Measurements from ENCODE around the gene AKT3.

AKT3 gene

GRCh38 chr1:243731974-243732625 lies 117.9 kb downstream of the AKT3 start:
- DNase-seq (ENCODE audit: insufficient read length, low spot score) (no peak), FAIRE-seq (no peak)
- TF ChIP-seq POLR2AphosphoS5 (IDR thresholded peaks at IDR 0.05; ENCODE audit: low read depth, low read length): no peak
- TF ChIP-seq TAF1 (IDR thresholded peaks at IDR 0.05; ENCODE audit: low read depth, low read length): no peak
- no peak for TF ChIP-seq PAX5 (IDR thresholded peaks at IDR 0.05; ENCODE audit: insufficient read depth, low read length, severe bottlenecking)
- TF ChIP-seq POU2F2 (IDR thresholded peaks at IDR 0.05; ENCODE audit: low read depth, low read length): no peak
- no peak for TF ChIP-seq SPI1 (IDR thresholded peaks at IDR 0.05; ENCODE audit: low read depth, low read length)
- TF ChIP-seq POLR2A (IDR thresholded peaks at IDR 0.05; ENCODE audit: low read depth, low read length): no peak

DNA sequence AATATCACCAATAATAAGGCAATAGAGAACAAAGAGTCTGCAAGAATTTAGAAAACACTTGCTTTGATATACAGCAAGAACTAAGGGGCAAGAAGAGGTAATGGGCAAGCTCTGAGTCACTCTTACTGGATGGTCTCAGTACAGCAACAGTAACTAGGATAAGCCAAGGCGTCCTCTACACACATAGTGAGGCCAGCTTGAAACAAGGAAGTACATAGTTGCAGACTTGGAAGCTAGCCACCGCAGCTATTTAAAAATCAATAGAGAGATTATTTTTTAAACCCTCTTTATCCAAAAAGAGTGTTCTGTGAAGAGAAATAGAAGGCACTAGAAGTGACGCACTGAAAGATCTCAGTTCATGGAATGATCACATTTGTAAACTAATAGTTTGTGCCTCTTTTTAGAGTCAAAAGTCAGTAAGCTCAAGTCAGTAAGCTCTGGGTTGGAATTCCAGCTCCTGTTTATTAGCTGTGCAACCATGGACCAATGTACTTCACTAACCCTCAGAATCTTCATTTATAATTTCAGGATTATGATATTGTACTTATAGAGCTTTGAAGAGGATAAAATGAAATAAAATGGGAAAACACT lies 118.6 kb downstream of the AKT3 start:
- DNase-seq (ENCODE audit: insufficient read length, low spot score) (no peak), FAIRE-seq (no peak)
- TF ChIP-seq POU2F2 (IDR thresholded peaks at IDR 0.05; ENCODE audit: low read depth, low read length): no peak
- no peak for TF ChIP-seq SPI1 (IDR thresholded peaks at IDR 0.05; ENCODE audit: low read depth, low read length)
- no peak for TF ChIP-seq POLR2AphosphoS5 (IDR thresholded peaks at IDR 0.05; ENCODE audit: low read depth, low read length)
- TF ChIP-seq POLR2A (IDR thresholded peaks at IDR 0.05; ENCODE audit: low read depth, low read length): no peak
- TF ChIP-seq TAF1 (IDR thresholded peaks at IDR 0.05; ENCODE audit: low read depth, low read length): no peak
- TF ChIP-seq PAX5 (IDR thresholded peaks at IDR 0.05; ENCODE audit: insufficient read depth, low read length, severe bottlenecking): no peak

- no peak for TF ChIP-seq SPI1 (IDR thresholded peaks at IDR 0.05; ENCODE audit: low read depth, low read length)
- no peak for TF ChIP-seq POU2F2 (IDR thresholded peaks at IDR 0.05; ENCODE audit: low read depth, low read length)
- TF ChIP-seq TAF1 (IDR thresholded peaks at IDR 0.05; ENCODE audit: low read depth, low read length): no peak
- no peak for TF ChIP-seq POLR2A (IDR thresholded peaks at IDR 0.05; ENCODE audit: low read depth, low read length)
- TF ChIP-seq PAX5 (IDR thresholded peaks at IDR 0.05; ENCODE audit: insufficient read depth, low read length, severe bottlenecking): no peak
- no peak for TF ChIP-seq POLR2AphosphoS5 (IDR thresholded peaks at IDR 0.05; ENCODE audit: low read depth, low read length)
- FAIRE-seq (no peak), DNase-seq (ENCODE audit: insufficient read length, low spot score) (no peak)
Measured at GRCh38 chr1:243730487-243731150, 119.4 kb downstream of the AKT3 start.

DNA sequence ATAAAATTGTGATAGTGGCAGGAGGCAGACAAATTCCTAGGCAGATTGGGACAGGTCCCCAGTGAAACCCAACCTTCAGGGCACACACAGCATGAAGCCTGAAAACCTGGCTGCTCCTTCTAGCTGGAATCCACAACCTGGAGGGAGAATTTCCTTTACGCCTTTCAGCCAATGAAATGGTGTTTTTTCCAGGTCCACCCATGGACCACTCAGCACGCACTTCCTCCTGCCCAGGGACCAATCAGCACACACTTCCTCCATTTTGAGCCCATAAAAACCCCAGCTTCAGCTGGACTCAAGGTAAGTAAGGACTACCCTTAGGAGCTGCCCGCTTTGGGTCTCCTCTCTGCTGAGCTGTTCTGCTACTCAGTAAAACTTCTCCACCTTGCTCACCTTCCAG lies 120.1 kb downstream of the AKT3 start:
- no peak for DNase-seq (ENCODE audit: insufficient read length, low spot score)
- TF ChIP-seq TAF1 (IDR thresholded peaks at IDR 0.05; ENCODE audit: low read depth, low read length) (no peak), POLR2A (IDR thresholded peaks at IDR 0.05; ENCODE audit: low read depth, low read length) (no peak), PAX5 (IDR thresholded peaks at IDR 0.05; ENCODE audit: insufficient read depth, low read length, severe bottlenecking) (no peak), SPI1 (IDR thresholded peaks at IDR 0.05; ENCODE audit: low read depth, low read length) (no peak), POU2F2 (IDR thresholded peaks at IDR 0.05; ENCODE audit: low read depth, low read length) (no peak), POLR2AphosphoS5 (IDR thresholded peaks at IDR 0.05; ENCODE audit: low read depth, low read length) (no peak)
- no peak for FAIRE-seq

GRCh38 chr1:243727503-243728203 lies 122.4 kb downstream of the AKT3 start:
- DNase-seq (ENCODE audit: insufficient read length, low spot score) (no peak), FAIRE-seq (peak; percentile 94)
- no peak for TF ChIP-seq PAX5 (IDR thresholded peaks at IDR 0.05; ENCODE audit: insufficient read depth, low read length, severe bottlenecking)
- no peak for TF ChIP-seq POU2F2 (IDR thresholded peaks at IDR 0.05; ENCODE audit: low read depth, low read length)
- TF ChIP-seq TAF1 (IDR thresholded peaks at IDR 0.05; ENCODE audit: low read depth, low read length): no peak
- TF ChIP-seq SPI1 (IDR thresholded peaks at IDR 0.05; ENCODE audit: low read depth, low read length): peak; percentile 97
- TF ChIP-seq POLR2AphosphoS5 (IDR thresholded peaks at IDR 0.05; ENCODE audit: low read depth, low read length): no peak

GRCh38 chr1:243726806-243727502 lies 123.1 kb downstream of the AKT3 start:
- FAIRE-seq: peak; percentile 90
- no peak for TF ChIP-seq POU2F2 (IDR thresholded peaks at IDR 0.05; ENCODE audit: low read depth, low read length)
- no peak for TF ChIP-seq TAF1 (IDR thresholded peaks at IDR 0.05; ENCODE audit: low read depth, low read length)
- TF ChIP-seq PAX5 (IDR thresholded peaks at IDR 0.05; ENCODE audit: insufficient read depth, low read length, severe bottlenecking): no peak
- TF ChIP-seq POLR2AphosphoS5 (IDR thresholded peaks at IDR 0.05; ENCODE audit: low read depth, low read length): no peak
- TF ChIP-seq SPI1 (IDR thresholded peaks at IDR 0.05; ENCODE audit: low read depth, low read length): no peak
- no peak for TF ChIP-seq POLR2A (IDR thresholded peaks at IDR 0.05; ENCODE audit: low read depth, low read length)

DNA sequence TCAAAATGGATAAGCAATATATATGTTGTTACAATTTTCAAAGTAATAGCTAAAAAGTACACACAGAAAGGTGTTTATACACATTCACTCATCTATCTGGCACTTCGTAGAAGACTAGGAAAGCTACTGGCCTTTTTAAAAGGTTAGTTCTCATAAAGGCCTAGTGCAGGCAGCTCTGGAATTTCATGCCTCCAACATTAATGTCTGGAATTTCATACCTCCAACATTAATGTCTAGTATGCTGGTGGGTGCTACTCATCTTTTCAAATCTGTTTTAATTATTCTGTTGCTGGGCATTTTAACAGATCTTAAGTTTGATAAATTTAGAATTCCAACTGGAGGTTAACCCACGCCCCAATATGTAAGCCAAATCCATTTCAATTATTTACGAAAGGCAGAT lies 124.2 kb downstream of the AKT3 start:
- no peak for DNase-seq (ENCODE audit: insufficient read length, low spot score)
- TF ChIP-seq PAX5 (IDR thresholded peaks at IDR 0.05; ENCODE audit: insufficient read depth, low read length, severe bottlenecking): no peak
- no peak for TF ChIP-seq TAF1 (IDR thresholded peaks at IDR 0.05; ENCODE audit: low read depth, low read length)
- no peak for TF ChIP-seq POLR2A (IDR thresholded peaks at IDR 0.05; ENCODE audit: low read depth, low read length)
- TF ChIP-seq POU2F2 (IDR thresholded peaks at IDR 0.05; ENCODE audit: low read depth, low read length): no peak
- TF ChIP-seq SPI1 (IDR thresholded peaks at IDR 0.05; ENCODE audit: low read depth, low read length): no peak
- no peak for TF ChIP-seq POLR2AphosphoS5 (IDR thresholded peaks at IDR 0.05; ENCODE audit: low read depth, low read length)
- no peak for FAIRE-seq

More at GRCh38 chr1:243726806-243727502, 123.1 kb downstream of the AKT3 start:
- DNase-seq (ENCODE audit: insufficient read length, low spot score): no peak

- TF ChIP-seq POU2F2 (IDR thresholded peaks at IDR 0.05; ENCODE audit: low read depth, low read length) (no peak), SPI1 (IDR thresholded peaks at IDR 0.05; ENCODE audit: low read depth, low read length) (no peak), POLR2A (IDR thresholded peaks at IDR 0.05; ENCODE audit: low read depth, low read length) (no peak), POLR2AphosphoS5 (IDR thresholded peaks at IDR 0.05; ENCODE audit: low read depth, low read length) (no peak), PAX5 (IDR thresholded peaks at IDR 0.05; ENCODE audit: insufficient read depth, low read length, severe bottlenecking) (no peak), TAF1 (IDR thresholded peaks at IDR 0.05; ENCODE audit: low read depth, low read length) (no peak)
- FAIRE-seq (peak; percentile 65), DNase-seq (ENCODE audit: insufficient read length, low spot score) (no peak)
Measured at GRCh38 chr1:243725075-243725474, 125.0 kb downstream of the AKT3 start.

Measured in GM12891 (cell line).